ENCODE results near the gene LPAR2. TPM values are rescaled to one million over a fixed set of nuclear protein-coding genes. Genes with fewer than 3 reads are reported as not detected.

The LPAR2 gene
- polyA plus RNA-seq, 1 of the 3 experiments (the other 2 are of a cell fraction), result 4.5 TPM

GRCh38 chr19:19633711-19634515 lies 5.9 kb upstream of the LPAR2 start:
- Histone ChIP-seq H4K20me1 (ENCODE audit: insufficient read depth) (no peaks in the 10 kb centered on the region), H3F3A (replicated peaks; ENCODE audit: insufficient read depth) (no peaks in the 10 kb centered on the region), H3K4me2 (no peak overlapping the region), H3K36me3 (replicated peaks in 1 of 2; ENCODE audit: control insufficient read depth in 1 of 2, insufficient read depth in 2 of 2, low read length in 1 of 2) (peaks cover 7 to 17% of the 10 kb centered on the region in 2 experiments), H3K9me3 (no peaks in the 10 kb centered on the region), H2AFZ (ENCODE audit: low read depth) (no peak overlapping the region), H3K4me3 (ENCODE audit: low read depth in 2 of 2, low read length in 1 of 2) (no peak overlapping the region), H3K27ac (ENCODE audit: low read depth in 2 of 2, low read length in 1 of 2) (no peak overlapping the region), H3K27me3 (ENCODE audit: insufficient read depth) (no peaks in the 10 kb centered on the region), H3K9ac (no peak overlapping the region), H3K79me2 (ENCODE audit: insufficient read depth) (no peaks in the 10 kb centered on the region), H3K4me1 (ENCODE audit: control insufficient read depth in 1 of 2, insufficient read depth in 2 of 2, low read depth in 1 of 2, low read length in 1 of 2) (no peaks in the 10 kb centered on the region; a peak in 1 of 4 replicates), H3K9me2 (no peaks in the 10 kb centered on the region)
- CTCF ChIA-PET, result interaction anchor here (1.8 to 13.3 kb wide), 3 partner anchors 10 to 103 kb away, joined by 4 to 175 read pairs (median 18); partner anchors contain the start of genes GMIP and YJEFN3
- no peak for TF ChIP-seq FOXM1 (IDR thresholded peaks at IDR 0.05; ENCODE audit: low read depth)
- no peak for TF ChIP-seq EP300 (IDR thresholded peaks at IDR 0.05; ENCODE audit: borderline replicate concordance in 1 of 2, low read depth in 1 of 2, low read length in 1 of 2)
- no peak for TF ChIP-seq TEAD4 (IDR thresholded peaks at IDR 0.05; ENCODE audit: borderline replicate concordance, insufficient read depth)
- no peak for TF ChIP-seq RCOR1 (IDR thresholded peaks at IDR 0.05; ENCODE audit: low read length)
- no peak for TF ChIP-seq YY1 (IDR thresholded peaks at IDR 0.05; ENCODE audit: low read depth)
- no peak for TF ChIP-seq POLR2AphosphoS5 (IDR thresholded peaks at IDR 0.05; ENCODE audit: low read depth, low read length)
- TF ChIP-seq SIN3A (IDR thresholded peaks at IDR 0.05; ENCODE audit: borderline replicate concordance, low read depth, low read length), result no peak
- no peak for TF ChIP-seq NRF1 (IDR thresholded peaks at IDR 0.05; ENCODE audit: low read depth, low read length)
- no peak for TF ChIP-seq ELF1 (IDR thresholded peaks at IDR 0.05)
- no peak for TF ChIP-seq REST (IDR thresholded peaks at IDR 0.05; ENCODE audit: low read depth, low read length)
- TF ChIP-seq TCF12 (IDR thresholded peaks at IDR 0.05), result no peak
- no peak for TF ChIP-seq PBX3 (IDR thresholded peaks at IDR 0.05)
- TF ChIP-seq NFIC (IDR thresholded peaks at IDR 0.05; ENCODE audit: borderline replicate concordance), result no peak
- TF ChIP-seq CHD2 (IDR thresholded peaks at IDR 0.05; ENCODE audit: low read length, partially characterized antibody), result no peak
- TF ChIP-seq GATA2 (CRISPR knock-in tag; IDR thresholded peaks at IDR 0.05), result no peak
- no peak for TF ChIP-seq SMC3 (IDR thresholded peaks at IDR 0.05; ENCODE audit: low read depth, low read length)
- no peak for DNase-seq
- POLR2A ChIA-PET, result no interaction called here
- WGBS (ENCODE audit: low lambda C conversion rate), result 91% methylated on average over 11 of the region's 22 CpGs
